ENCODE measurements around the gene KATNAL2. TPM values are rescaled to one million over a fixed set of nuclear protein-coding genes. Genes with fewer than 3 reads are reported as not detected.

The KATNAL2 gene
- total and polyA plus RNA-seq, 11 donors: 0.91 to 5.5 (median 2.0) TPM

- peaks cover 0 to 28% (median 17%) of the 10 kb centered on the region in 9 donors for H3K36me3 ChIP-seq
- H3K27me3 ChIP-seq: no peaks in the 10 kb centered on the region
- DNase-seq (no peak), ATAC-seq (no peak)
- peaks cover 0 to 23% (median 14%) of the 10 kb centered on the region in 12 donors for H3K9me3 ChIP-seq
- TF ChIP-seq POLR2A (IDR thresholded peaks at IDR 0.05) (no peak), CTCF (IDR thresholded peaks at IDR 0.05) (no peak)
- intact Hi-C loops (cut with DNase I): no loop called here
- H3K27ac ChIP-seq: no peak overlapping the region
- peaks cover 0 to 16% (median 4%) of the 10 kb centered on the region in 12 donors for H3K4me1 ChIP-seq
- 95 to 99% (median 96%) methylated on average over 1 of the region's 1 CpG for WGBS, 4 donors
- H3K4me3 ChIP-seq: no peak overlapping the region
Measured at GRCh38 chr18:46892842-46893241, 24.6 kb upstream of the KATNAL2 start.

DNA sequence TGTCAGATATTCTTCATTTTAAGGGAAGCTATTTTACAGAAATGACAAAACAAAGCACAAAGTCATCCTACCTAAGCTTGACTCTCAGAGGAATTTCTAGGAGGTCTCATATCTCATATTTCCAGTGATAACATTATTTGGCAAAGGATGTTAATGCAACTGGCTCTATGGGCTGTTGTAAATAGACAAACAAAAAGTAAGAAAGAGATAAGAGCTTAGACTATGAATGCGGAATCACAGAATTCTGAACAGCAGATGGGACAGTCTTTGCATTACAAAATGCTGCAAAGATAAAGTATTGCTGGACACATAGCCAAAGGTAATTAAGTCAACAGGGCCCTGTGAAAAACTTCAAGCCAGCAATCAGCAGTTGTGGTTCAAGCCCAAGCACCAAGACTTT is 24.0 kb upstream of the KATNAL2 start:
- Histone ChIP-seq H3K27me3 (no peaks in the 10 kb centered on the region), H3K4me3 (no peak overlapping the region), H3K27ac (no peak overlapping the region), H3K4me1 (peaks cover 0 to 16% (median 4%) of the 10 kb centered on the region in 12 donors), H3K9me3 (peaks cover 0 to 18% (median 12%) of the 10 kb centered on the region in 12 donors), H3K36me3 (peaks cover 0 to 25% (median 15%) of the 10 kb centered on the region in 9 donors)
- no peak for TF ChIP-seq CTCF (IDR thresholded peaks at IDR 0.05)
- no peak for TF ChIP-seq POLR2A (IDR thresholded peaks at IDR 0.05)
- intact Hi-C loops (cut with DNase I): no loop called here
- WGBS, 4 donors: 75 to 94% (median 82%) methylated on average over 1 of the region's 1 CpG
- ATAC-seq (no peak), DNase-seq (no peak)

- Histone ChIP-seq H3K9me3 (peaks cover 0 to 10% (median 5%) of the 10 kb centered on the region in 12 donors), H3K27ac (no peak overlapping the region), H3K4me1 (peaks cover 0 to 16% (median 4%) of the 10 kb centered on the region in 12 donors), H3K27me3 (no peaks in the 10 kb centered on the region), H3K4me3 (no peak overlapping the region), H3K36me3 (peaks cover 0 to 18% (median 13%) of the 10 kb centered on the region in 9 donors)
- intact Hi-C loops (cut with DNase I): no loop called here
- 96 to 99% (median 97%) methylated on average over 2 of the region's 2 CpGs for WGBS, 4 donors
- ATAC-seq: no peak
- TF ChIP-seq CTCF (IDR thresholded peaks at IDR 0.05) (no peak), POLR2A (IDR thresholded peaks at IDR 0.05) (no peak)
- no peak for DNase-seq
Measured at GRCh38 chr18:46894124-46894523, 23.3 kb upstream of the KATNAL2 start.

- WGBS, 4 donors: 74 to 82% (median 75%) methylated on average over 2 of the region's 2 CpGs
- no peak overlapping the region for H3K27ac ChIP-seq
- TF ChIP-seq POLR2A (IDR thresholded peaks at IDR 0.05): no peak
- no peak for TF ChIP-seq CTCF (IDR thresholded peaks at IDR 0.05)
- H3K9me3 ChIP-seq: no peaks in the 10 kb centered on the region
- DNase-seq (no peak), ATAC-seq (no peak)
- no peak overlapping the region for H3K4me3 ChIP-seq
- intact Hi-C loops (cut with DNase I): no loop called here
- peaks cover 0 to 7% (median 0%) of the 10 kb centered on the region in 12 donors for H3K4me1 ChIP-seq
- H3K36me3 ChIP-seq: peaks cover 0 to 7% (median 0%) of the 10 kb centered on the region in 9 donors
- H3K27me3 ChIP-seq: no peaks in the 10 kb centered on the region
Measured at GRCh38 chr18:46899274-46899948, 18.0 kb upstream of the KATNAL2 start.

Data from heart left ventricle (tissue), 16 donors.